ENCODE results near the gene SETDB1.
A peak's percentile ranks its signal among the peaks of the same experiment; 100 is the strongest.

Gene SETDB1

DNA sequence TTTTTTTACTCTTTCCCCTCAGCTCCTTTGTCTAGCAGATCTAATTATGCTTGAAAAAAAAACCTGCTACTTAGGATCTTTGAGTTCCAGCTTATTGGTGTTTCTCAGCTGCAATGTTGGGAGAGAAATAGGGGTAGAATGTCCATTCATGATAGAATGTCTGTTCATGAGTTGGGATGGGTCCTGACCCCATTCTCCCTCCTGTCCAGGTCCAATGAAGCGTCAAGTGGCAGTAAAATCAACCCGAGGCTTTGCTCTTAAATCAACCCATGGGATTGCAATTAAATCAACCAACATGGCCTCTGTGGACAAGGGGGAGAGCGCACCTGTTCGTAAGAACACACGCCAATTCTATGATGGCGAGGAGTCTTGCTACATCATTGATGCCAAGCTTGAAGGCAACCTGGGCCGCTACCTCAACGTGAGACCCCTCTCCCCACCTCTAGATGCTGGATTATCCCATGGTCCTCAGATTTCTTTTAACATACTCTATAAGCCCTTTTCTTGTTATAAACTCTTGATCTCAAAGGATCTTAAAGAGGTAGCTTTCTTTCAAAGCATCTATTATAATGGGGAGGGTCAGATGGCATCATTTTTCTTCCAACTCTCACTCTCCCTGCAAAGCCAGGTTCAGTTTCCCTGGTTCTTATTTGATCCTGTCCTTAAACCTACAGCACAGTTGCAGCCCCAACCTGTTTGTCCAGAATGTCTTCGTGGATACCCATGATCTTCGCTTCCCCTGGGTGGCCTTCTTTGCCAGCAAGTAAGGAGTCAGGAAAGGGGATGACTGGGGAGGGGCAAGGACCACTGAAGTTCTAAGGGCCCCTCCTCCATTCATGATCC, 37.4 kb downstream of the SETDB1 start:
- peak; percentile 60 for TF ChIP-seq POLR2AphosphoS5 (IDR thresholded peaks at IDR 0.05; ENCODE audit: low read depth)
- no peak for TF ChIP-seq SPI1 (IDR thresholded peaks at IDR 0.05; ENCODE audit: borderline replicate concordance, low read depth)
- no peak for TF ChIP-seq GABPA (IDR thresholded peaks at IDR 0.05; ENCODE audit: low read depth)
- TF ChIP-seq, protein P1, sequence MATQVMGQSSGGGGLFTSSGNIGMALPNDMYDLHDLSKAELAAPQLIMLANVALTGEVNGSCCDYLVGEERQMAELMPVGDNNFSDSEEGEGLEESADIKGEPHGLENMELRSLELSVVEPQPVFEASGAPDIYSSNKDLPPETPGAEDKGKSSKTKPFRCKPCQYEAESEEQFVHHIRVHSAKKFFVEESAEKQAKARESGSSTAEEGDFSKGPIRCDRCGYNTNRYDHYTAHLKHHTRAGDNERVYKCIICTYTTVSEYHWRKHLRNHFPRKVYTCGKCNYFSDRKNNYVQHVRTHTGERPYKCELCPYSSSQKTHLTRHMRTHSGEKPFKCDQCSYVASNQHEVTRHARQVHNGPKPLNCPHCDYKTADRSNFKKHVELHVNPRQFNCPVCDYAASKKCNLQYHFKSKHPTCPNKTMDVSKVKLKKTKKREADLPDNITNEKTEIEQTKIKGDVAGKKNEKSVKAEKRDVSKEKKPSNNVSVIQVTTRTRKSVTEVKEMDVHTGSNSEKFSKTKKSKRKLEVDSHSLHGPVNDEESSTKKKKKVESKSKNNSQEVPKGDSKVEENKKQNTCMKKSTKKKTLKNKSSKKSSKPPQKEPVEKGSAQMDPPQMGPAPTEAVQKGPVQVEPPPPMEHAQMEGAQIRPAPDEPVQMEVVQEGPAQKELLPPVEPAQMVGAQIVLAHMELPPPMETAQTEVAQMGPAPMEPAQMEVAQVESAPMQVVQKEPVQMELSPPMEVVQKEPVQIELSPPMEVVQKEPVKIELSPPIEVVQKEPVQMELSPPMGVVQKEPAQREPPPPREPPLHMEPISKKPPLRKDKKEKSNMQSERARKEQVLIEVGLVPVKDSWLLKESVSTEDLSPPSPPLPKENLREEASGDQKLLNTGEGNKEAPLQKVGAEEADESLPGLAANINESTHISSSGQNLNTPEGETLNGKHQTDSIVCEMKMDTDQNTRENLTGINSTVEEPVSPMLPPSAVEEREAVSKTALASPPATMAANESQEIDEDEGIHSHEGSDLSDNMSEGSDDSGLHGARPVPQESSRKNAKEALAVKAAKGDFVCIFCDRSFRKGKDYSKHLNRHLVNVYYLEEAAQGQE (IDR thresholded peaks at IDR 0.05; ENCODE audit: insufficient replicate concordance, low read depth): no peak
- TF ChIP-seq, protein P2, sequence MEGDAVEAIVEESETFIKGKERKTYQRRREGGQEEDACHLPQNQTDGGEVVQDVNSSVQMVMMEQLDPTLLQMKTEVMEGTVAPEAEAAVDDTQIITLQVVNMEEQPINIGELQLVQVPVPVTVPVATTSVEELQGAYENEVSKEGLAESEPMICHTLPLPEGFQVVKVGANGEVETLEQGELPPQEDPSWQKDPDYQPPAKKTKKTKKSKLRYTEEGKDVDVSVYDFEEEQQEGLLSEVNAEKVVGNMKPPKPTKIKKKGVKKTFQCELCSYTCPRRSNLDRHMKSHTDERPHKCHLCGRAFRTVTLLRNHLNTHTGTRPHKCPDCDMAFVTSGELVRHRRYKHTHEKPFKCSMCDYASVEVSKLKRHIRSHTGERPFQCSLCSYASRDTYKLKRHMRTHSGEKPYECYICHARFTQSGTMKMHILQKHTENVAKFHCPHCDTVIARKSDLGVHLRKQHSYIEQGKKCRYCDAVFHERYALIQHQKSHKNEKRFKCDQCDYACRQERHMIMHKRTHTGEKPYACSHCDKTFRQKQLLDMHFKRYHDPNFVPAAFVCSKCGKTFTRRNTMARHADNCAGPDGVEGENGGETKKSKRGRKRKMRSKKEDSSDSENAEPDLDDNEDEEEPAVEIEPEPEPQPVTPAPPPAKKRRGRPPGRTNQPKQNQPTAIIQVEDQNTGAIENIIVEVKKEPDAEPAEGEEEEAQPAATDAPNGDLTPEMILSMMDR (IDR thresholded peaks at IDR 0.05; ENCODE audit: insufficient read depth, low read length): no peak
- H3K27me3 ChIP-seq (ENCODE audit: insufficient read depth, poor library complexity, severe bottlenecking): no peaks in the 10 kb centered on the region
- H3K4me3 ChIP-seq (replicated peaks; ENCODE audit: insufficient read depth, low read length): no peak overlapping the region
- no peak for DNase-seq (ENCODE audit: low read depth in 1 of 2, low spot score in 1 of 2)
- no peak overlapping the region for H3K27ac ChIP-seq (replicated peaks)

DNA sequence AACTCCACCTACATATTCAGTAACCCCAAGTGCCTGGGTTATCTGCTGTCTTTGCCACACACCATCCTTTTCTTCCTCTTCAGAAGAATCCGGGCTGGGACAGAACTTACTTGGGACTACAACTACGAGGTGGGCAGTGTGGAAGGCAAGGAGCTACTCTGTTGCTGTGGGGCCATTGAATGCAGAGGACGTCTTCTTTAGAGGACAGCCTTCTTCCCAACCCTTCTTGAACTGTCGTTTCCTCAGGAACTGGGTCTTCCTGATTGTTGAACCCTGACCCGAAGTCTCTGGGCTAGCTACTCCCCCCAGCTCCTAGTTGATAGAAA, 38.0 kb downstream of the SETDB1 start:
- H3K4me3 ChIP-seq (replicated peaks; ENCODE audit: insufficient read depth, low read length): no peak overlapping the region
- no peak for DNase-seq (ENCODE audit: low read depth in 1 of 2, low spot score in 1 of 2)
- H3K27ac ChIP-seq (replicated peaks): no peak overlapping the region
- H3K27me3 ChIP-seq (ENCODE audit: insufficient read depth, poor library complexity, severe bottlenecking): no peaks in the 10 kb centered on the region
- TF ChIP-seq POLR2AphosphoS5 (IDR thresholded peaks at IDR 0.05; ENCODE audit: low read depth) (no peak; the same call in 1 of the 2 replicates), SPI1 (IDR thresholded peaks at IDR 0.05; ENCODE audit: borderline replicate concordance, low read depth) (no peak), GABPA (IDR thresholded peaks at IDR 0.05; ENCODE audit: low read depth) (no peak)
- TF ChIP-seq, protein P2 (IDR thresholded peaks at IDR 0.05; ENCODE audit: insufficient read depth, low read length): no peak
- TF ChIP-seq, protein P1 (IDR thresholded peaks at IDR 0.05; ENCODE audit: insufficient replicate concordance, low read depth): no peak

DNA sequence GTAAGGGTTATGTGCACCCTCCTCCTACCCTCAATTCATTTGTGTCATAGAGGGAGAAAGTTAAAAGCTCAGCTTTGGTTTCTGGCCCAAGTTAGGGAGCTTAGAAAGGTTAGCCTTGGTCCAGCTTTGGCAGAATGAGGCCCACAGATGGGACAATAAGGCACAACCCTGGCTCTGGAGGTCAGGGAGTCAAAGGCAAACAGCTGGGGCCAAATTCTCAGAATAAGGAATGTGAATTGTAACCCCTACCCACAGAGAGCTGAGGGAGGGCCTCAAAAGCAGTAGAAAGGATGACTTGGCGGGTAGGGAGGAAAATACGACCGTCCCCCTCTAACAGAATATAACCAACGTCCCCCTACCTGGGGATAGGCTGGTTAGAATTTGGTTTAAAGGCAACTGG, 39.4 kb downstream of the SETDB1 start:
- Histone ChIP-seq H3K4me3 (replicated peaks; ENCODE audit: insufficient read depth, low read length) (no peak overlapping the region), H3K27me3 (ENCODE audit: insufficient read depth, poor library complexity, severe bottlenecking) (no peaks in the 10 kb centered on the region), H3K27ac (replicated peaks) (no peak overlapping the region)
- TF ChIP-seq SPI1 (IDR thresholded peaks at IDR 0.05; ENCODE audit: borderline replicate concordance, low read depth): no peak
- TF ChIP-seq, protein P2 (IDR thresholded peaks at IDR 0.05; ENCODE audit: insufficient read depth, low read length): no peak
- TF ChIP-seq GABPA (IDR thresholded peaks at IDR 0.05; ENCODE audit: low read depth): no peak
- TF ChIP-seq, protein P1 (IDR thresholded peaks at IDR 0.05; ENCODE audit: insufficient replicate concordance, low read depth): no peak
- TF ChIP-seq POLR2AphosphoS5 (IDR thresholded peaks at IDR 0.05; ENCODE audit: low read depth): no peak
- DNase-seq (ENCODE audit: low read depth in 1 of 2, low spot score in 1 of 2): no peak

All from HL-60 (cell line).